Tibial nerve (tissue), 3 donors: Measurements from ENCODE around the gene ATP11A.

Experiments used
- CTCF ChIP-seq, 5 experiments: fragments of 200-600 bp in 3 of 5; fragments of 450-650 bp in 2 of 5; sonication (generic) in 3 of 5; IDR thresholded peaks; one replicate each; pipeline ENCODE4 v1.5.1; 2016 to 2019; ENCODE audit warnings: antibody characterized with exemption in 5 of 5, mild to moderate bottlenecking in 3 of 5, moderate library complexity in 2 of 5
- POLR2A ChIP-seq, 2 donors: fragments of 450-650 bp; IDR thresholded peaks; one replicate each; pipeline ENCODE4 v1.6.1; 2017; ENCODE audit warnings: antibody characterized with exemption in 2 of 2, mild to moderate bottlenecking in 2 of 2, moderate library complexity in 2 of 2

DNA sequence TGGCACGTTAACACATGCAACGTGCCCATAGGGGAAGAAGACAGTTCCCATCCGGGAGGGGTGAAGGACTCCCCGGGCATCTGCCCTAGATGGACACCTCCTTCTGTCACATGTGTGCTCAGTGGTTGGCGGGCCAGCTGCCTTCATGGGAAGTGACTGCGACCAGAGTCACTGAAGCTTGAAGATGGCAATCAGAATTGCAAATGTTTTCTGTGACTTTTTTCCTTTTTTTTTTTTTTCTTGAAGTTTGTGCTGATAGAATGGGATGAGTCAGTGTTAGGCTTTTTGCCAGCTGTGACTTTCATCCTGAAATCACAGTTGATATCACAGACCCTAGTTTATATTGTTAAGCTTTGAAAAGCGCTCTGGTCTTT lies 170.0 kb downstream of the ATP11A start:
- no peak for TF ChIP-seq POLR2A (IDR thresholded peaks at IDR 0.05)
- TF ChIP-seq CTCF (IDR thresholded peaks at IDR 0.05): no peak
